Heart right ventricle (tissue), 16 donors: ENCODE results near the gene ENTPD1. TPM values are rescaled to one million over a fixed set of nuclear protein-coding genes. Genes with fewer than 3 reads are reported as not detected.
"Not testable (repeated sequence)": the region's sequence is repeated elsewhere in the genome, so short reads cannot be mapped to it uniquely, and the experiment has no call there.

ENCODE experiments used
- ATAC-seq, 8 donors: fragments of 200-7000 bp; cut with Tn5 transposase; one replicate each; pipeline ENCODE4 v1.9.1; 2020; ENCODE audit warnings: mild to moderate bottlenecking in 8 of 8, moderate library complexity in 8 of 8, moderate number of reproducible peaks in 1 of 8
- DNase-seq, 2 donors: peaks; one replicate each; pipeline ENCODE4 v3.0.0-alpha.2; 2020
- H3K27ac ChIP-seq, 10 donors: fragments of 200-600 bp; sonication (generic) in 2 of 10; one replicate each; pipeline versions ENCODE4 v1.5.0 to v1.8.0; 2020 to 2022; ENCODE audit warnings: mild to moderate bottlenecking in 3 of 10
- H3K27me3 ChIP-seq, 7 donors: fragments of 200-600 bp; one replicate each; pipeline ENCODE4 v1.8.0; 2021 to 2022; ENCODE audit warnings: mild to moderate bottlenecking in 2 of 7
- H3K36me3 ChIP-seq, 9 donors: fragments of 200-600 bp; sonication (generic) in 1 of 9; one replicate each; pipeline versions ENCODE4 v1.5.0 to v1.8.0; 2020 to 2022; ENCODE audit warnings: mild to moderate bottlenecking in 2 of 9
- H3K4me1 ChIP-seq, 9 donors: fragments of 200-600 bp; sonication (generic) in 1 of 9; one replicate each; pipeline versions ENCODE4 v1.5.0 to v1.8.0; 2020 to 2022; ENCODE audit warnings: mild to moderate bottlenecking in 4 of 9
- H3K4me3 ChIP-seq, 10 donors: fragments of 200-600 bp; sonication (generic) in 2 of 10; one replicate each; pipeline versions ENCODE4 v1.5.0 to v1.8.0; 2020 to 2022; ENCODE audit warnings: mild to moderate bottlenecking in 7 of 10, moderate library complexity in 2 of 10
- H3K9me3 ChIP-seq, 11 donors: fragments of 200-600 bp in 10 of 11; sonication (generic) in 2 of 11; one replicate each; pipeline versions ENCODE4 v1.5.0 to v1.8.0; 2013 to 2022; ENCODE audit warnings: mild to moderate bottlenecking in 2 of 11, control low read depth in 1 of 11, moderate library complexity in 1 of 11
- CTCF ChIP-seq, 9 donors: fragments of 200-600 bp; sonication (generic) in 2 of 9; IDR thresholded peaks; one replicate each; pipeline versions ENCODE4 v1.5.0 to v1.8.0; 2021 to 2022; ENCODE audit warnings: antibody characterized with exemption in 9 of 9, mild to moderate bottlenecking in 5 of 9, moderate library complexity in 1 of 9
- WGBS, 2 donors: extraction: QIAGEN DNeasy Blood & Tissue Kit; methylation state at CpG; one replicate each; pipeline ENCODE4 v1.1.7; 2013; ENCODE audit warnings: inconsistent platforms in 1 of 2; 5-methylcytosine and 5-hydroxymethylcytosine counted together
- intact Hi-C, 10 donors: fragments of 100-400 bp; cut with DNase I; formaldehyde crosslinking; loops; one replicate each; pipeline versions ENCODE4 v1.11.1 to v1.14.2; 2022
- polyA plus RNA-seq, 2 donors: library from polyadenylated mRNA; stranded (reverse); fragments of 200-250 nt; gene quantifications; one replicate each; pipeline ENCODE4 v1.2.3, GENCODE V29; 2013
- total RNA-seq, 10 donors: library from RNA; stranded (reverse); fragmentation: NEBNext Ultra II Directional in 3 of 10; extraction: Animal tissue kit (Norgen Biotek cat#: 25700) in 3 of 10; gene quantifications; one replicate each; pipeline versions ENCODE4 v1.2.1 to v1.2.4, GENCODE V29; 2021 to 2023
- donor health status: Arrhythmogenic right ventricular cardiomyopathy.
- donor health status: ischemic (EF 13 %, LVEDD 7.1; RV severe dilation, severe dysfunction).
- donor health status: healthy with polysubstance abuse.
- donor health status: DM: no; HTN: yes; CAD: no.
- donor health status: DM: no; HTN: no; CAD: no.
- donor health status: ischemic (EF 25% LVEDD 6.9; RV normal size, moderate dysfunction).
- donor health status: ischemic (EF 25% LVEDD 5.7; RV mildly dilated, moderate dysfunction).
- donor health status: healthy.
- donor health status: DM: yes; HTN: yes; CAD: no.
- donor health status: Ischemic cardiomyopathy.
- donor health status: ischemic (EF 35%, LVEDD 5.7; RV mildly dilated, moderate dysfunction).
- donor health status: nonischemic (EF 11% LVEDD 7.7; RV severe dilation, severe dysfunction).
- donor health status: DM: yes; HTN: yes; CAD: no.
- donor health status: PGD.
- donor health status: ischemic (EF 29% LVEDD 5.4; RV normal size, mild dysfunction).
- donor health status: nonischemic (EF 23%, LVEDD 6.1; RV moderate dilation, normal function).

The ENTPD1 gene
- total and polyA plus RNA-seq, 12 donors: 4.2 to 13.0 (median 9.1) TPM

- intact Hi-C loops: no loop called here
- Histone ChIP-seq H3K36me3 (peaks cover 0 to 32% (median 4%) of the 10 kb centered on the region in 9 donors), H3K27me3 (no peaks in the 10 kb centered on the region), H3K27ac (no peak overlapping the region), H3K4me1 (peaks cover 0 to 13% (median 0%) of the 10 kb centered on the region in 9 donors), H3K9me3 (peaks cover 0 to 5% (median 0%) of the 10 kb centered on the region in 11 donors), H3K4me3 (no peak overlapping the region)
- TF ChIP-seq CTCF (IDR thresholded peaks at IDR 0.05): no peak
- no peak for DNase-seq
- 73 to 81% methylated on average over 2 of the region's 2 CpGs for WGBS, 2 donors
- ATAC-seq: no peak
Observed at GRCh38 chr10:95880704-95881103, 124.7 kb downstream of the ENTPD1 start.

- TF ChIP-seq CTCF (IDR thresholded peaks at IDR 0.05): no peak
- Histone ChIP-seq H3K27ac (no peak overlapping the region), H3K36me3 (peaks cover 0 to 29% (median 2%) of the 10 kb centered on the region in 9 donors), H3K4me3 (no peak overlapping the region), H3K9me3 (peaks cover 0 to 5% (median 0%) of the 10 kb centered on the region in 11 donors), H3K4me1 (peaks cover 0 to 13% (median 0%) of the 10 kb centered on the region in 9 donors), H3K27me3 (no peaks in the 10 kb centered on the region)
- no peak for ATAC-seq
- intact Hi-C loops: no loop called here
- DNase-seq: no peak
Observed at GRCh38 chr10:95881316-95881715, 125.4 kb downstream of the ENTPD1 start.

- no peak overlapping the region for H3K4me3 ChIP-seq
- DNase-seq (no peak), ATAC-seq (no peak)
- peaks cover 0 to 44% (median 6%) of the 10 kb centered on the region in 9 donors for H3K36me3 ChIP-seq
- no peaks in the 10 kb centered on the region for H3K9me3 ChIP-seq
- no peaks in the 10 kb centered on the region for H3K27me3 ChIP-seq
- no peak for TF ChIP-seq CTCF (IDR thresholded peaks at IDR 0.05)
- 85 to 92% methylated on average over 2 of the region's 2 CpGs for WGBS, 2 donors
- intact Hi-C loops: no loop called here
- H3K27ac ChIP-seq: no peak overlapping the region
- H3K4me1 ChIP-seq: no peaks in the 10 kb centered on the region
Observed at GRCh38 chr10:95889830-95890229, 133.9 kb downstream of the ENTPD1 start.

GRCh38 chr10:95896071-95896850 lies 140.3 kb downstream of the ENTPD1 start:
- TF ChIP-seq CTCF (IDR thresholded peaks at IDR 0.05): no peak
- Histone ChIP-seq H3K9me3 (no peaks in the 10 kb centered on the region), H3K4me3 (no peak overlapping the region), H3K4me1 (peaks cover 0 to 7% (median 0%) of the 10 kb centered on the region in 9 donors), H3K27ac (no peak overlapping the region), H3K27me3 (no peaks in the 10 kb centered on the region), H3K36me3 (peaks cover 0 to 80% (median 6%) of the 10 kb centered on the region in 9 donors)
- intact Hi-C loops: no loop called here
- ATAC-seq (no peak), DNase-seq (no peak)
- 93 to 96% methylated on average over 4 of the region's 4 CpGs for WGBS, 2 donors

GRCh38 chr10:95905897-95906580 lies 150.1 kb downstream of the ENTPD1 start:
- H3K9me3 ChIP-seq, H3K27ac ChIP-seq, intact Hi-C loops, ATAC-seq, DNase-seq, H3K27me3 ChIP-seq, H3K4me3 ChIP-seq: not testable (repeated sequence)
- Histone ChIP-seq H3K4me1 (peaks cover 0 to 11% (median 5%) of the 10 kb centered on the region in 9 donors), H3K36me3 (peaks cover 0 to 31% (median 0%) of the 10 kb centered on the region in 9 donors)
- WGBS, 2 donors: 96 to 97% methylated on average over 12 of the region's 12 CpGs
